Heart left ventricle (tissue), 13 donors: ENCODE data around the gene CCDC68.

ENCODE experiments used
- POLR2A ChIP-seq, 2 donors: fragments of 450-650 bp; IDR thresholded peaks; one replicate each; pipeline ENCODE4 v1.6.1; 2017; ENCODE audit warnings: antibody characterized with exemption in 2 of 2, mild to moderate bottlenecking in 2 of 2, moderate library complexity in 2 of 2
- TF ChIP-seq, protein P1 (sequence below), 12 donors: fragments of 200-600 bp; sonication (generic) in 4 of 12; IDR thresholded peaks; one replicate each; pipeline versions ENCODE4 v1.5.0 to v1.8.0; 2018 to 2022; ENCODE audit warnings: antibody characterized with exemption in 12 of 12, mild to moderate bottlenecking in 5 of 12
- donor health status: ischemic (EF 13 %, LVEDD 7.1; RV severe dilation, severe dysfunction).
- donor health status: DM: no; HTN: yes; CAD: no.
- donor health status: DM: no; HTN: no; CAD: no.
- donor health status: ischemic (EF 25% LVEDD 6.9; RV normal size, moderate dysfunction).
- donor health status: ischemic (EF 25% LVEDD 5.7; RV mildly dilated, moderate dysfunction).
- donor health status: ischemic (EF 35%, LVEDD 5.7; RV mildly dilated, moderate dysfunction).
- donor health status: nonischemic (EF 11% LVEDD 7.7; RV severe dilation, severe dysfunction).
- donor health status: DM: yes; HTN: yes; CAD: no.
- donor health status: PGD.
- donor health status: ischemic (EF 29% LVEDD 5.4; RV normal size, mild dysfunction).
- donor health status: nonischemic (EF 23%, LVEDD 6.1; RV moderate dilation, normal function).

DNA sequence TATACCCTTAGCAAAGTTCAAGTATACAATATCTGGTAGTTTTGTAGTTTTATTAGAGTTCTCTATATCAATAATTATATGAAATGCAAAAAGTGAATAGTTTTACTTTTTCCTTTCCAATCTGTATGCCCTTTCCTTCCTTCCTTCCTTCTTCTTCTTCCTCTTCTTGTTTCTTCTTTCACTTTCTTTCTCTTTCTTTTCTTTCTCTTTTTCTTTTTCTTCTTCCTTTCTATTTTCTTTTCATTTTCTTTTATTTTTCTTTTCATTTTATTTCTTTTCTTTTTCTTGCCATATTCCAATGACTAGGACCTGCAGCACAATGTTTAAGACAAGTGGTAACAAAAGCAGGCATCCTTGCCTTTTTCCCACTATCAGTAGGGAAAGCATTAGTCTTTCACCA is 59.8 kb downstream of the CCDC68 start:
- TF ChIP-seq, protein P1, sequence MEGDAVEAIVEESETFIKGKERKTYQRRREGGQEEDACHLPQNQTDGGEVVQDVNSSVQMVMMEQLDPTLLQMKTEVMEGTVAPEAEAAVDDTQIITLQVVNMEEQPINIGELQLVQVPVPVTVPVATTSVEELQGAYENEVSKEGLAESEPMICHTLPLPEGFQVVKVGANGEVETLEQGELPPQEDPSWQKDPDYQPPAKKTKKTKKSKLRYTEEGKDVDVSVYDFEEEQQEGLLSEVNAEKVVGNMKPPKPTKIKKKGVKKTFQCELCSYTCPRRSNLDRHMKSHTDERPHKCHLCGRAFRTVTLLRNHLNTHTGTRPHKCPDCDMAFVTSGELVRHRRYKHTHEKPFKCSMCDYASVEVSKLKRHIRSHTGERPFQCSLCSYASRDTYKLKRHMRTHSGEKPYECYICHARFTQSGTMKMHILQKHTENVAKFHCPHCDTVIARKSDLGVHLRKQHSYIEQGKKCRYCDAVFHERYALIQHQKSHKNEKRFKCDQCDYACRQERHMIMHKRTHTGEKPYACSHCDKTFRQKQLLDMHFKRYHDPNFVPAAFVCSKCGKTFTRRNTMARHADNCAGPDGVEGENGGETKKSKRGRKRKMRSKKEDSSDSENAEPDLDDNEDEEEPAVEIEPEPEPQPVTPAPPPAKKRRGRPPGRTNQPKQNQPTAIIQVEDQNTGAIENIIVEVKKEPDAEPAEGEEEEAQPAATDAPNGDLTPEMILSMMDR (IDR thresholded peaks at IDR 0.05): no peak
- TF ChIP-seq POLR2A (IDR thresholded peaks at IDR 0.05): no peak
